ENCODE measurements around the gene TESMIN. TPM values are rescaled to one million over a fixed set of nuclear protein-coding genes. Genes with fewer than 3 reads are reported as not detected.

The TESMIN gene
- total RNA-seq, 1 donor from 2014 or later, result not detected

GRCh38 chr11:68695531-68695930 lies 55.8 kb downstream of the TESMIN start:
- intact Hi-C loops (cut with DNase I), result no loop called here
- Histone ChIP-seq H3K36me3 (no peaks in the 10 kb centered on the region), H3K4me3 (no peak overlapping the region), H3K27me3 (no peaks in the 10 kb centered on the region), H3K9me3 (peaks cover 0 to 7% of the 10 kb centered on the region in 2 donors), H3K4me1 (no peaks in the 10 kb centered on the region), H3K27ac (no peak overlapping the region)
- no peak for TF ChIP-seq CTCF (IDR thresholded peaks at IDR 0.05)
- DNase-seq (ENCODE audit: low spot score in 2 of 2), result no peak

GRCh38 chr11:68694431-68695297 lies 56.7 kb downstream of the TESMIN start:
- Histone ChIP-seq H3K9me3 (peaks cover 0 to 7% of the 10 kb centered on the region in 2 donors), H3K27ac (no peak overlapping the region), H3K4me1 (no peaks in the 10 kb centered on the region), H3K27me3 (no peaks in the 10 kb centered on the region), H3K36me3 (no peaks in the 10 kb centered on the region), H3K4me3 (no peak overlapping the region)
- DNase-seq (ENCODE audit: low spot score in 2 of 2), result no peak
- intact Hi-C loops (cut with DNase I), result no loop called here
- TF ChIP-seq CTCF (IDR thresholded peaks at IDR 0.05), result no peak

- no peak overlapping the region for H3K27ac ChIP-seq
- no peak for TF ChIP-seq CTCF (IDR thresholded peaks at IDR 0.05)
- DNase-seq (ENCODE audit: low spot score in 2 of 2), result no peak
- H3K9me3 ChIP-seq, result peaks cover 0 to 7% of the 10 kb centered on the region in 2 donors
- no peaks in the 10 kb centered on the region for H3K4me1 ChIP-seq
- intact Hi-C loops (cut with DNase I), result no loop called here
- no peak overlapping the region for H3K4me3 ChIP-seq
- no peaks in the 10 kb centered on the region for H3K27me3 ChIP-seq
- no peaks in the 10 kb centered on the region for H3K36me3 ChIP-seq
Observed at GRCh38 chr11:68693484-68693882, 57.8 kb downstream of the TESMIN start.

GRCh38 chr11:68692871-68693483 lies 58.3 kb downstream of the TESMIN start:
- intact Hi-C loops (cut with DNase I), result no loop called here
- no peaks in the 10 kb centered on the region for H3K36me3 ChIP-seq
- no peak overlapping the region for H3K4me3 ChIP-seq
- TF ChIP-seq CTCF (IDR thresholded peaks at IDR 0.05), result no peak
- no peaks in the 10 kb centered on the region for H3K27me3 ChIP-seq
- peaks cover 0 to 7% of the 10 kb centered on the region in 2 donors for H3K9me3 ChIP-seq
- no peaks in the 10 kb centered on the region for H3K4me1 ChIP-seq
- H3K27ac ChIP-seq, result no peak overlapping the region
- DNase-seq (ENCODE audit: low spot score in 2 of 2), result no peak

- no peak for DNase-seq (ENCODE audit: low spot score in 2 of 2)
- peaks cover 0 to 7% of the 10 kb centered on the region in 2 donors for H3K9me3 ChIP-seq
- TF ChIP-seq CTCF (IDR thresholded peaks at IDR 0.05), result no peak
- no peaks in the 10 kb centered on the region for H3K4me1 ChIP-seq
- no peak overlapping the region for H3K4me3 ChIP-seq
- H3K27me3 ChIP-seq, result no peaks in the 10 kb centered on the region
- intact Hi-C loops (cut with DNase I), result no loop called here
- H3K27ac ChIP-seq, result no peak overlapping the region
- no peaks in the 10 kb centered on the region for H3K36me3 ChIP-seq
Observed at GRCh38 chr11:68692115-68692514, 59.2 kb downstream of the TESMIN start.

Measured in ascending aorta (tissue), 2 donors.